Right lobe of liver (tissue), 4 donors: ENCODE results near the gene FASTKD1.

Experiments
- CTCF ChIP-seq, 4 donors: fragments of 200-600 bp in 3 of 4; fragments of 450-650 bp in 1 of 4; IDR thresholded peaks; one replicate each; pipeline versions ENCODE4 v1.5.1 to v1.8.0; 2016 to 2022; ENCODE audit warnings: antibody characterized with exemption in 4 of 4, mild to moderate bottlenecking in 2 of 4
- POLR2A ChIP-seq: fragments of 450-650 bp; IDR thresholded peaks from one replicate; pipeline ENCODE4 v1.6.1; 2017; ENCODE audit warnings: antibody characterized with exemption, mild to moderate bottlenecking
- donor health status: DM: no; HTN: no; CAD: no.
- donor health status: DM: no; HTN: no; CAD: no.
- donor health status: DM: no; HTN: yes; CAD: no.

DNA sequence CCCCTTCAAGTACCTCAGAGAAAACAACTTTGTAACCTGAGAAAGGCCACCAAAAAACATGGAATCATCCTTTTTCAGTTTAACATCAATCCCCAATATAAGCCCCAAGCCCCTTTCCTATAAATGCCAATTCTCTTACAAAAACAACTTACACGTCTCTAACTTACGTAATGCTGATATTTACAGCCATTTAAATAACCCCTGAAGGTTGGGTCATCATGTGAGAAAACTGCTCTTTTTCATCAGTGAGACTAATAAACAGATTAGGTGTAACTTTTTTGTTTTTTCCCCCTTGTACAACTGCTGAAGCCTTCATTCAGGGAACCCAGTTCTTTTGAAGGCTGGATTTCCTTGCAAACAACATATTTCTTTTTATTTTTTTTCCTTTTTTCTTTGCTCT is 3.7 kb downstream of the FASTKD1 start:
- TF ChIP-seq POLR2A, result no peak
- no peak for TF ChIP-seq CTCF (IDR thresholded peaks at IDR 0.05)
